Measurements from ENCODE around the gene PHF21A. TPM values are rescaled to one million over a fixed set of nuclear protein-coding genes. Genes with fewer than 3 reads are reported as not detected.
A peak's percentile ranks its signal among the peaks of the same experiment; 100 is the strongest.

Gene PHF21A
- total and polyA plus RNA-seq, 2 of the 13 experiments (the other 11 are each of a cell fraction or from before 2014, with no cell fraction given) = 4.1 to 34.6 TPM

GRCh38 chr11:45921561-45922424, 199.5 kb downstream of the PHF21A start:
- WGBS (ENCODE audit: low lambda C conversion rate) = 19% methylated on average over 17 of the region's 54 CpGs
- Histone ChIP-seq H3K36me3 (replicated peaks in 1 of 2; ENCODE audit: control insufficient read depth in 1 of 2, insufficient read depth in 2 of 2, low read length in 2 of 2) (no peaks in the 10 kb centered on the region), H3K9me3 (ENCODE audit: low read length) (no peaks in the 10 kb centered on the region), H3K9ac (ENCODE audit: insufficient read depth, low read depth, low read length) (peak overlapping the region; percentile 56), H4K20me1 (ENCODE audit: insufficient read depth, low read length) (no peaks in the 10 kb centered on the region), H3K79me2 (ENCODE audit: insufficient read depth, low read length) (peaks cover 7% of the 10 kb centered on the region), H3K4me2 (ENCODE audit: low read depth, low read length) (peak overlapping the region; percentile 91), H2AFZ (ENCODE audit: low read length) (no peak overlapping the region), H3K27me3 (ENCODE audit: control insufficient read depth in 1 of 2, insufficient read depth in 2 of 2, low read length in 2 of 2) (peaks cover 0 to 1% of the 10 kb centered on the region in 2 experiments; a peak in 1 of 5 replicates), H3K27ac (ENCODE audit: extremely low read length, insufficient read depth, low read length) (peak overlapping the region; percentile 8), H3K4me1 (ENCODE audit: insufficient read depth, low read length) (peaks cover 33% of the 10 kb centered on the region), H3K4me3 (replicated peaks in 1 of 3; ENCODE audit: insufficient read depth in 1 of 3, low read depth in 2 of 3, low read length in 3 of 3) (peak overlapping the region; percentile 61 to 76 (median 62))
- ATAC-seq (peak; percentile 43), FAIRE-seq (no peak), DNase-seq (ENCODE audit: low spot score) (peak; percentile 61)
- in situ Hi-C loops (cut with HindIII; ENCODE audit: extremely low pct_ligation_motif_present, low pct_unique_long_range_greater_than_20kb) (no loop called here), intact Hi-C loops (cut with micrococcal nuclease; ENCODE audit: unreplicated experiment) (loop anchor here (5.0 kb wide), 1 partner anchor 74 kb away; the partner anchor contains the start of gene CRY2)
- BruUV-seq (replicated peaks) = TSS peak; percentile 46
- ChIA-PET CTCF (ENCODE audit: low intra/inter-chr PET ratio, low total read pairs) (no interaction called here), POLR2A (interaction anchor here (0.7 to 1.2 kb wide), 5 partner anchors 8 to 422 kb away, joined by 3 to 5 read pairs (median 3); no protein-coding TSS in a partner anchor)
- TF ChIP-seq HOMEZ (CRISPR knock-in tag; IDR thresholded peaks at IDR 0.05; ENCODE audit: low read depth) (no peak), ZNF773 (CRISPR knock-in tag; IDR thresholded peaks at IDR 0.05; ENCODE audit: borderline replicate concordance) (0 out of 2 replicates have a peak, but pooled peaks have one; percentile 48), ARID2 (CRISPR knock-in tag; IDR thresholded peaks at IDR 0.05; ENCODE audit: borderline replicate concordance) (no peak), KDM2A (CRISPR knock-in tag; IDR thresholded peaks at IDR 0.05; ENCODE audit: borderline replicate concordance, low read depth) (peak; percentile 55; the same call in 1 of the 2 replicates), FOXP1 (IDR thresholded peaks at IDR 0.05) (no peak), FOXP1 (CRISPR knock-in tag; IDR thresholded peaks at IDR 0.05) (no peak), ZNF343 (CRISPR knock-in tag; IDR thresholded peaks at IDR 0.05) (0 out of 2 replicates have a peak, but pooled peaks have one; percentile 40), ZFX (CRISPR knock-in tag; IDR thresholded peaks at IDR 0.05; ENCODE audit: low read depth) (peak; percentile 92), NONO (IDR thresholded peaks at IDR 0.05) (no peak), NONO (CRISPR knock-in tag; conservative IDR thresholded peaks at IDR 0.05) (0 out of 2 replicates have a peak, but pooled peaks have one; percentile 47), ZNF121 (CRISPR knock-in tag; IDR thresholded peaks at IDR 0.05) (no peak), GFI1 (CRISPR knock-in tag; IDR thresholded peaks at IDR 0.05; ENCODE audit: borderline replicate concordance) (peak; percentile 67; the same call in 1 of the 2 replicates), FOXK1 (CRISPR knock-in tag; IDR thresholded peaks at IDR 0.05; ENCODE audit: borderline replicate concordance, low read depth) (0 out of 2 replicates have a peak, but pooled peaks have one; percentile 28), SAP130 (CRISPR knock-in tag; IDR thresholded peaks at IDR 0.05; ENCODE audit: low read depth) (peak; percentile 76), FOXC1 (CRISPR knock-in tag; IDR thresholded peaks at IDR 0.05; ENCODE audit: borderline replicate concordance) (0 out of 2 replicates have a peak, but pooled peaks have one; percentile 16), SP4 (CRISPR knock-in tag; IDR thresholded peaks at IDR 0.05) (no peak; the same call in 1 of the 2 replicates), MYPOP (CRISPR knock-in tag; IDR thresholded peaks at IDR 0.05) (0 out of 2 replicates have a peak, but pooled peaks have one; percentile 22), DRAP1 (CRISPR knock-in tag; IDR thresholded peaks at IDR 0.05) (no peak), IKZF5 (CRISPR knock-in tag; IDR thresholded peaks at IDR 0.05) (peak; percentile 40; the same call in 1 of the 2 replicates), KLF9 (CRISPR knock-in tag; IDR thresholded peaks at IDR 0.05; ENCODE audit: low read depth) (no peak), XRCC5 (optimal IDR thresholded peaks at IDR 0.05; ENCODE audit: low read length) (peak; percentile 40)
